ENCODE results near the gene CDH8.
"Not testable (repeated sequence)": the region's sequence is repeated elsewhere in the genome, so short reads cannot be mapped to it uniquely, and the experiment has no call there.

CDH8 gene

DNA sequence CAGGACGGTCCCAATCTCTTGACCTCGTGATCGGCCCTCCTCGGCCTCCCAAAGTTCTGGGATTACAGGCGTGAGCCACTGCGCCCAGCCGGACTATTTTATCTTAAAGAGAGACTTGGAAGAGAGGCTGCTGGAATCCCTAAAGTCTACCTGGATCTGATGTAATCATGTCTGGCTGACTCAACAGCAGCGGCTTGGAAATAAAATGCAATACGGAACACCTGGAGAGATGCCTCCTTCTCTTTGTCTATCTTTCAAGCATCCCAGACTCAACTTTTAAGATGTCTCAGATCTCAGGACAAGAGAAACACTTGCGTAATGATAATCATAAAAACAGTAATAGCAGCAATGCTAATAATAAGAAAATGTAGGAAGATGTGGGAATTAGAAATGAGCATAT is 95.6 kb downstream of the CDH8 start:
- WGBS, 2 experiments (ENCODE audit: insufficient coverage in 2 of 2): 92 to 96% methylated on average over 7 to 9 of the region's 10 CpGs
- Histone ChIP-seq H3K4me3 (ENCODE audit: extremely low read depth, insufficient read depth, low read length, poor library complexity, severe bottlenecking) (no peak overlapping the region), H3K9me3 (ENCODE audit: control insufficient read depth, low read length) (no peaks in the 10 kb centered on the region), H3K36me3 (ENCODE audit: control insufficient read depth, insufficient read depth, low read length) (no peaks in the 10 kb centered on the region), H3K4me1 (ENCODE audit: control insufficient read depth, insufficient read depth, low read length, poor library complexity, severe bottlenecking) (no peaks in the 10 kb centered on the region), H3K27ac (ENCODE audit: low read depth, low read length, severe bottlenecking) (no peak overlapping the region)

DNA sequence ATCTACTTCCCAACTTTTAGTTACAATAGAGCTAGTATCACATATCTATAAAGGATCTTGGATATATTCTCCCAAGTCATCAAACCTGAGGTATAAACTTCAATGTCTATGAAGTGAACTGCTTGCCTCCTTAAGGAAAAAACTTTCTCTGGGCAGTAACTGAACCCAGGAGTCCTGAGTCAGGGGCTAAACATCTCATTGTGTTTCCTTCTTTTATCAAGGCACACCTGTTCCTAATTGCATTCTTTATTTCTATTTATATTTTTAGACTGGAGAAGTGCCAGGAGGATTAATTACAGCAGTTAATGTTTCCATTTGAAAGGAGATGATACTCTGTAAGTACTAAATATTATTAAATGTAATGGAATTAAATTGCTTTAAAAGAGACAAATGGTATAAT is 98.6 kb downstream of the CDH8 start:
- H3K4me3 ChIP-seq (ENCODE audit: extremely low read depth, insufficient read depth, low read length, poor library complexity, severe bottlenecking): no peak overlapping the region
- no peak overlapping the region for H3K27ac ChIP-seq (ENCODE audit: low read depth, low read length, severe bottlenecking)
- no peaks in the 10 kb centered on the region for H3K4me1 ChIP-seq (ENCODE audit: control insufficient read depth, insufficient read depth, low read length, poor library complexity, severe bottlenecking)
- no peaks in the 10 kb centered on the region for H3K36me3 ChIP-seq (ENCODE audit: control insufficient read depth, insufficient read depth, low read length)
- H3K9me3 ChIP-seq (ENCODE audit: control insufficient read depth, low read length): no peaks in the 10 kb centered on the region

DNA sequence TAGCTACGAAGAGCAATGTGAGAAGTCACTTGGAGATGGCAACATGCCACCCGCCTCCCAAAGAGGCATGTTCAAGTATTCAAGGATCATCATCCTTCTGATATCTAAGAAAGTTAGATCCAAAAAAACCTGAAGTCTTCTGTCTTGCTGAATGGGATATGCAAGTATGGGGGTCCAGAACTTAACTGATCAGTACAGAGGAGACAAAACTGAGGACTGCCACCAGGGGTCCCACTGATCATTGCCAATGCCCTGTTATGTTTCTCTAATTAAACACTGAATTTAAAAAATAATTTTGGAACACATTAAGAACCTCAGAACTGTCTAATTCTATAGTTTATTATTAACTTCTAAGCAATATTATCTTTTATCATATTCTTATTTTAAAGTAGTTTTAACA is 99.7 kb downstream of the CDH8 start:
- Histone ChIP-seq H3K27ac (ENCODE audit: low read depth, low read length, severe bottlenecking) (no peak overlapping the region), H3K36me3 (ENCODE audit: control insufficient read depth, insufficient read depth, low read length) (no peaks in the 10 kb centered on the region), H3K4me1 (ENCODE audit: control insufficient read depth, insufficient read depth, low read length, poor library complexity, severe bottlenecking) (no peaks in the 10 kb centered on the region), H3K9me3 (ENCODE audit: control insufficient read depth, low read length) (no peaks in the 10 kb centered on the region), H3K4me3 (ENCODE audit: extremely low read depth, insufficient read depth, low read length, poor library complexity, severe bottlenecking) (no peak overlapping the region)
- 89% methylated on average over 1 of the region's 2 CpGs; no CpG with 5 or more reads in 1 of the 2 experiments for WGBS, 2 experiments (ENCODE audit: insufficient coverage in 2 of 2)

DNA sequence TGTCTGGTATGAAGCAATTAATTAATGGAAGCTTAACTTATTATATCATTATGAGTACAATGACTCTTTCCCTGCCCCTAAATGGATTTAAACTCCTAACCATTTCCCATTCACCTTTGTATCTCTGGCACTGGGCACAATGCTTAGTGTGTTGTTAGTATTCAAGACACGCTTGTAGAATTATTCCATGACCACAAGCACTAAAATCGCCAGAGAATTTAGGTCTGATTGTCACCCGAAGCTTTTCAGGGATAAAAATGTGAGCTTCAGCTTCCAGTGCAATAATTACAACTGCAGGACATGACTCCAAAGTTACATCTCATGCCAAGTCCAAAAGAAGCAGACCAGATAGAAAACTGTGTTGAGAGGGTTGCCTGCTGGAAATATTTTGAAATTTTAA is 101.6 kb downstream of the CDH8 start:
- H3K9me3 ChIP-seq (ENCODE audit: control insufficient read depth, low read length): no peaks in the 10 kb centered on the region
- H3K4me1 ChIP-seq (ENCODE audit: control insufficient read depth, insufficient read depth, low read length, poor library complexity, severe bottlenecking): no peaks in the 10 kb centered on the region
- H3K4me3 ChIP-seq (ENCODE audit: extremely low read depth, insufficient read depth, low read length, poor library complexity, severe bottlenecking): no peak overlapping the region
- 86 to 90% methylated on average over 3 of the region's 3 CpGs for WGBS, 2 experiments (ENCODE audit: insufficient coverage in 2 of 2)
- no peak overlapping the region for H3K27ac ChIP-seq (ENCODE audit: low read depth, low read length, severe bottlenecking)
- no peaks in the 10 kb centered on the region for H3K36me3 ChIP-seq (ENCODE audit: control insufficient read depth, insufficient read depth, low read length)

DNA sequence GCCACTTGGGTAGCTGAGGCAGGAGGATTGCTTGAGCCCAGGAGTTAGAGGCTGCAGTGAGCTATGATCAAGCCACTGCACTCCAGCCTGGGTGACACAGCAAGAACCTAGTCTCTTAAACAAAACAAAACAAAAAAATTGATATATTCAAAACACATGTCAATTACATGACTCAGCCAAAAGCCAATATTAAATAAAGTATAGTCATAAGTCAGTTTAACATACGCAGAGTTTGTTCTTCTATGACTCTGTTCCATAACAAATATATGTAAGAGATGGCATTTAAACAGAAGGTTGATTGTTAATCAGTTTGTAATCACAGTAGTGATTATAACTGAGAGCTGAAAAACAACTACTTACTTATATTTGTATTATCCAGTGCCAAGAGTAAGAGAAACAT is 106.5 kb downstream of the CDH8 start:
- H3K4me3 ChIP-seq (ENCODE audit: extremely low read depth, insufficient read depth, low read length, poor library complexity, severe bottlenecking): no peak overlapping the region
- H3K36me3 ChIP-seq (ENCODE audit: control insufficient read depth, insufficient read depth, low read length): no peaks in the 10 kb centered on the region
- H3K27ac ChIP-seq (ENCODE audit: low read depth, low read length, severe bottlenecking): no peak overlapping the region
- H3K9me3 ChIP-seq (ENCODE audit: control insufficient read depth, low read length): no peaks in the 10 kb centered on the region
- no CpG with 5 or more reads among the region's 1 CpG for WGBS, 2 experiments (ENCODE audit: insufficient coverage in 2 of 2)
- no peaks in the 10 kb centered on the region for H3K4me1 ChIP-seq (ENCODE audit: control insufficient read depth, insufficient read depth, low read length, poor library complexity, severe bottlenecking)

DNA sequence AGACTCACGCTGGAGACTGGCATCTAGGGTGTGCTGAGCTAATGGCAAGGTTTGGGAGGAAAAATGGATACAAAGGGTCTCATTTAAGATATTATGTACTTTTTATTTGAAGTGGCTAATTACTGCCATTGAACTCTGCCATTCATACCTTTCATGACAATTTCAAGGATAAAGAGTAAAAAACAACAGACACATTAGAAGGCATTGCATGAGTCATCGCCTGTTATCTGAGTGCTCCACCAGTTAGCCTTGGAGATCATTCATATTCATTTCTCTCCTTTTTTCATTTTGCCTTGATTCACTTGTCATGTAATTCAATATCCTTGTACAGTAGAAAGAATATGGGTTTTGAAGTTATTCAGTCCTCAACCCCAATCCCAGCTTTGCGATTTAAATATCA is 109.5 kb downstream of the CDH8 start:
- Histone ChIP-seq H3K4me3 (ENCODE audit: extremely low read depth, insufficient read depth, low read length, poor library complexity, severe bottlenecking) (no peak overlapping the region), H3K27ac (ENCODE audit: low read depth, low read length, severe bottlenecking) (no peak overlapping the region)
- 71 to 100% methylated on average over 1 of the region's 3 CpGs for WGBS, 2 experiments (ENCODE audit: insufficient coverage in 2 of 2)

DNA sequence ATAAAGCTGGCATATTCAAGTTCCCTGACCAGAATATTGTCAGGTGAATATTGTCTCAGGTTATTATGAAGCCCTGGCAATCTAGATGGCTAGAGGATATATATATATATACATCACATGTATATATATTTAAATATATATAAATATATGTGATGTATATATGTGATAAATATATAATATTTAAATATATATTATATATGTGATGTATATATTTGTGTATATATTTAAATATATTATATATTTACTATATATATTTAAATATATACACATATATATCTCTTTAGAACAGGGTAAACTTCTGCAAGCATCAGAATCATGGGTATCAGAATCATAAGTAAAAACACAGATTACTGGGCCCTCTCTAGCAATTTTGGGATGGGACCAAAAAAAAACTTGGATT is 112.6 kb downstream of the CDH8 start:
- no peak overlapping the region for H3K27ac ChIP-seq (ENCODE audit: low read depth, low read length, severe bottlenecking)
- no peaks in the 10 kb centered on the region for H3K9me3 ChIP-seq (ENCODE audit: control insufficient read depth, low read length)
- no peak overlapping the region for H3K4me3 ChIP-seq (ENCODE audit: extremely low read depth, insufficient read depth, low read length, poor library complexity, severe bottlenecking)
- H3K4me1 ChIP-seq (ENCODE audit: control insufficient read depth, insufficient read depth, low read length, poor library complexity, severe bottlenecking): no peaks in the 10 kb centered on the region
- no peaks in the 10 kb centered on the region for H3K36me3 ChIP-seq (ENCODE audit: control insufficient read depth, insufficient read depth, low read length)

More for the DNA sequence above, 109.5 kb downstream of the CDH8 start:
- Histone ChIP-seq H3K4me1 (ENCODE audit: control insufficient read depth, insufficient read depth, low read length, poor library complexity, severe bottlenecking) (no peaks in the 10 kb centered on the region), H3K36me3 (ENCODE audit: control insufficient read depth, insufficient read depth, low read length) (no peaks in the 10 kb centered on the region), H3K9me3 (ENCODE audit: control insufficient read depth, low read length) (no peaks in the 10 kb centered on the region)

DNA sequence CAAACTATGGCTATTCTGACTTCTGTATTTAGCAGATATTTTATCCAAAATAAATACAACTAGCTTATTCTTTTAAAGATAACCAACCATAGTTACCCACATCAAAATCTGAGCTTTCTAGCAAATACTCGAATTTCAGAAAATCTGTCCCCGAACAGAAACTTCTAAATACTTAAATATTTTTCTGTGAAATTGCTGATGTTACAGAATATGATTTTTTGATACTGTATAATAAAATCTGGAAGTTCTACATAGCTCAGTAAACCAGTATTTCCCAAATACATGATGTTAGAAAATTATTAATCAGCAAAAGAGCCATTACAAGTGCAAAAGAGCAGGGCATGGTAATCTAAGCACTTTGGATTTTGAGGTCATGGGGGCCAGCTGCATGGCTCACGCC is 114.9 kb downstream of the CDH8 start:
- no peak overlapping the region for H3K27ac ChIP-seq (ENCODE audit: low read depth, low read length, severe bottlenecking)
- H3K9me3 ChIP-seq (ENCODE audit: control insufficient read depth, low read length): no peaks in the 10 kb centered on the region
- H3K36me3 ChIP-seq (ENCODE audit: control insufficient read depth, insufficient read depth, low read length): no peaks in the 10 kb centered on the region
- H3K4me1 ChIP-seq (ENCODE audit: control insufficient read depth, insufficient read depth, low read length, poor library complexity, severe bottlenecking): no peaks in the 10 kb centered on the region
- WGBS, 2 experiments (ENCODE audit: insufficient coverage in 2 of 2): 100% methylated on average over 1 of the region's 3 CpGs; no CpG with 5 or more reads in 1 of the 2 experiments
- H3K4me3 ChIP-seq (ENCODE audit: extremely low read depth, insufficient read depth, low read length, poor library complexity, severe bottlenecking): no peak overlapping the region

DNA sequence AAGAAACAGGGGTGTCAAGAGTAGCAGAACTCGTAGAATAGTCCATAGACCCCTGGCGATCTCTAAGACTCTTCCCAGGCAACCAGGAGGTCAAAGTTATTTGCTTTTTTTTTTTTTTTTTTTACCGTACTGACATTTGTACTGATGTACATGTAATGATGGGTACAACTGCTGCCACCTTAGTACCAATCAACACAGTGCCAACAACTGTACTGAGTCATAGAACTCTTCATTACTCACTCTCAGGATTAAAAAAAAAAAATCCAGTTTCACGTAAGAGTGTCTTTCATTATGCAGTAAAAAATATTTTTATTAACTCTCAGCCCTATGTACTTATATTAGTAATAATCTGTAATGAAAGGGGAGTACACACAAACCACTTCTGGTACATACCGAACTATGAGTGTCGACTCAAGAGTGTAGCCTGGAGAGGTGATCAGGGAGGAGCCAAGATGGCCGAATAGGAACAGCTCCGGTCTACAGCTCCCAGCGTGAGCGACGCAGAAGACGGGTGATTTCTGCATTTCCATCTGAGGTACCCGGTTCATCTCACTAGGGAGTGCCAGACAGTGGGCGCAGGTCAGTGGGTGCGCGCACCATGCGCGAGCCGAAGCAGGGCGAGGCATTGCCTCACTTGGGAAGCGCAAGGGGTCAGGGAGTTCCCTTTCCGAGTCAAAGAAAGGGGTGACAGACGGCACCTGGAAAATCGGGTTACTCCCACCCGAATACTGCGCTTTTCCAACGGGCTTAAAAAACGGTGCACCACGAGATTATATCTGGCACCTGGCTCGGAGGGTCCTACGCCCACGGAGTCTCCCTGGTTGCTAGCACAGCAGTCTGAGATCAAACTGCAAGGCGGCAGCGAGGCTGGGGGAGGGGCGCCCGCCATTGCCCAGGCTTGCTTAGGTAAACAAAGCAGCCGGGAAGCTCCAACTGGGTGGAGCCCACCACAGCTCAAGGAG is 118.1 kb downstream of the CDH8 start:
- H3K4me3 ChIP-seq (ENCODE audit: extremely low read depth, insufficient read depth, low read length, poor library complexity, severe bottlenecking); H3K36me3 ChIP-seq (ENCODE audit: control insufficient read depth, insufficient read depth, low read length); H3K4me1 ChIP-seq (ENCODE audit: control insufficient read depth, insufficient read depth, low read length, poor library complexity, severe bottlenecking); H3K27ac ChIP-seq (ENCODE audit: low read depth, low read length, severe bottlenecking); H3K9me3 ChIP-seq (ENCODE audit: control insufficient read depth, low read length): not testable (repeated sequence)
- WGBS, 2 experiments (ENCODE audit: insufficient coverage in 2 of 2): 70 to 100% methylated on average over 1 to 11 of the region's 37 CpGs

DNA sequence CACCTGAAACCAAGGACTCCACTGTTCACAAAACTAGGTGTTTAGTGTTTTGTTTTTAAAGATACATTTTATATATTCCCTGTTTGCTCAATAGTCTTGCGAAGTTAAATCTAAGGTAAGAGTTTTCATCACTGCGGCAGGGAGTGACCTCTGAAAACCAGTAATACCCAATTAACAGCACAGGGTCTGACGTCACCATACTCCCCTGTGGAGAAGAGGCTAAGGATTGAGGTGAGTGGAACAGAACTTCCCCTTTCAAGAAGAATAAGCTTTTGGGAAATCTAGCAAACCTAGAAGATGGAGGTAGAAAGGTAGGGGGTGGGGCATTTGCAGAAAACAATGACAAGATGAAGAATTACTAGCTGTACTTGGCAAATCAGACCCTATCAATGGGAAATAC is 120.7 kb downstream of the CDH8 start:
- Histone ChIP-seq H3K27ac (ENCODE audit: low read depth, low read length, severe bottlenecking) (no peak overlapping the region), H3K4me3 (ENCODE audit: extremely low read depth, insufficient read depth, low read length, poor library complexity, severe bottlenecking) (no peak overlapping the region), H3K4me1 (ENCODE audit: control insufficient read depth, insufficient read depth, low read length, poor library complexity, severe bottlenecking) (no peaks in the 10 kb centered on the region), H3K36me3 (ENCODE audit: control insufficient read depth, insufficient read depth, low read length) (no peaks in the 10 kb centered on the region), H3K9me3 (ENCODE audit: control insufficient read depth, low read length) (no peaks in the 10 kb centered on the region)
- no CpG with 5 or more reads among the region's 3 CpGs for WGBS, 2 experiments (ENCODE audit: insufficient coverage in 2 of 2)

DNA sequence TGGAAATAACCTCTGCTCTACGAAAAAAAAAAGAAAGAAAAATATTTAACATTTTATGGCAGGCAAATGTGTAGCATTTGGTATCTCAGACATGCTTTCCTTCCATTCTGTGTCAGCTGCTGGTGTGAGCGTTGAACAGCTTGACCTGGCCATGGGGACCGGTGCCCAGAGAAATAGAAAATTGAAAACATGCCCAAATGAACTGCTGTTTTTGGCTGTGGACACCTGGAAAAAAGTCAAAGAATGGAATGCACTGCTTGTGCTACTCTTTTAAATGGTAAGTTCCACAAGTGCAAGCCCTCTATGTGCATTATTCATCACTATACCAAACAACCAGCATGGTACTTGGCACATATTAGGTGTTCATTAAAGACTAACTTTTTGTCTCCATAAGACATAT is 127.2 kb downstream of the CDH8 start:
- H3K4me3 ChIP-seq (ENCODE audit: extremely low read depth, insufficient read depth, low read length, poor library complexity, severe bottlenecking): no peak overlapping the region
- no peak overlapping the region for H3K27ac ChIP-seq (ENCODE audit: low read depth, low read length, severe bottlenecking)
- WGBS, 2 experiments (ENCODE audit: insufficient coverage in 2 of 2): 83 to 100% methylated on average over 1 to 2 of the region's 3 CpGs
- no peaks in the 10 kb centered on the region for H3K36me3 ChIP-seq (ENCODE audit: control insufficient read depth, insufficient read depth, low read length)
- H3K9me3 ChIP-seq (ENCODE audit: control insufficient read depth, low read length): no peaks in the 10 kb centered on the region
- H3K4me1 ChIP-seq (ENCODE audit: control insufficient read depth, insufficient read depth, low read length, poor library complexity, severe bottlenecking): no peaks in the 10 kb centered on the region

Data from mesodermal cell (in vitro differentiated cells).